Coronary artery (tissue), 2 donors: ENCODE data around the gene SAP30.
A peak's percentile ranks its signal among the peaks of the same experiment; 100 is the strongest.

Experiments
- DNase-seq: peaks from one replicate; pipeline ENCODE4 v3.0.0-alpha.2; 2017; ENCODE audit warnings: low spot score
- H3K27ac ChIP-seq, 2 donors: fragments of 200-600 bp; sonication (generic); one replicate each; pipeline ENCODE4 v1.5.1; 2016 to 2019
- H3K4me3 ChIP-seq: fragments of 200-600 bp; sonication (generic); 2 replicates; pipeline ENCODE4 v1.5.1; 2016; ENCODE audit warnings: mild to moderate bottlenecking, moderate library complexity
- TF ChIP-seq, protein P1 (sequence below): fragments of 200-600 bp; sonication (generic); IDR thresholded peaks from one replicate; pipeline ENCODE4 v1.5.1; 2019; ENCODE audit warnings: antibody characterized with exemption

The SAP30 gene

DNA sequence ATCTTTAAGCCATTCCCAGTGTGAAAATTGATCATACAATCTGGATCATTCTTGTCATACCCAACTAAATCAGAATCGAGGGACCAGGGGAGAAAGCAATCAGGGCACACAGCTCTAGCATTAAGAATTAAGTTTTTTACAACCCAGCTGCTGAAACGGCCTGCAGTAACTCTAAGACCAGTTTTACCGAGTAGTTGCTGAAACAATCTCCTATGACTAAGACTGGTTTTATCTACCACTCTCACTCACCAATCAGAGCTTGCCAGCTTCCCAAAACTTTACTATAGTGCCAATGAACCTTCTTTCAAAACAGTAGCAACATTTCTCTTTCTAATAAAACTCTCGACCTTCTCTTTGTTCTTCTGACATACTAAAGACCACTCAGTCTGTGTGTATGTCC, 2.8 kb upstream of the SAP30 start:
- peak overlapping the region; percentile 93 for H3K4me3 ChIP-seq
- DNase-seq = no peak
- peak overlapping the region in 1 of 2 donors; percentile 46 for H3K27ac ChIP-seq
- TF ChIP-seq, protein P1, sequence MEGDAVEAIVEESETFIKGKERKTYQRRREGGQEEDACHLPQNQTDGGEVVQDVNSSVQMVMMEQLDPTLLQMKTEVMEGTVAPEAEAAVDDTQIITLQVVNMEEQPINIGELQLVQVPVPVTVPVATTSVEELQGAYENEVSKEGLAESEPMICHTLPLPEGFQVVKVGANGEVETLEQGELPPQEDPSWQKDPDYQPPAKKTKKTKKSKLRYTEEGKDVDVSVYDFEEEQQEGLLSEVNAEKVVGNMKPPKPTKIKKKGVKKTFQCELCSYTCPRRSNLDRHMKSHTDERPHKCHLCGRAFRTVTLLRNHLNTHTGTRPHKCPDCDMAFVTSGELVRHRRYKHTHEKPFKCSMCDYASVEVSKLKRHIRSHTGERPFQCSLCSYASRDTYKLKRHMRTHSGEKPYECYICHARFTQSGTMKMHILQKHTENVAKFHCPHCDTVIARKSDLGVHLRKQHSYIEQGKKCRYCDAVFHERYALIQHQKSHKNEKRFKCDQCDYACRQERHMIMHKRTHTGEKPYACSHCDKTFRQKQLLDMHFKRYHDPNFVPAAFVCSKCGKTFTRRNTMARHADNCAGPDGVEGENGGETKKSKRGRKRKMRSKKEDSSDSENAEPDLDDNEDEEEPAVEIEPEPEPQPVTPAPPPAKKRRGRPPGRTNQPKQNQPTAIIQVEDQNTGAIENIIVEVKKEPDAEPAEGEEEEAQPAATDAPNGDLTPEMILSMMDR = no peak

DNA sequence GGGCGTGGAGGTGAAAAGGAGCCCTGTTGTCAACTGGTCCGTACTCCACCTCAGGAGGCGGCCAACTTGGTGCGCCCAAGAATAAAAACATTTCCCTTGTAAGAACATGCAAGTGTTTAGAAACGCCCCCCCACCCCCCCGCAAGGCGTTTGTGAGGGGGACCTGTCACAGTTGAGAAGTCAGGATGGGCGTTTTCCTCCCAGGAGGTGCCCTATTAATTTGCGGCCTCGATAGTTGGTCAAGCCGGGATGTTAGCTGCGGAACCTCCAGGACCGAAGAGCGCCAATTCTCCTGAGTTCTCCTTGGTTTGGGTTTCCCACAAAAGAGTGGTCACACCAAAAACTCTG, 651 bp upstream of the SAP30 start:
- Histone ChIP-seq H3K4me3 (peak overlapping the region; percentile 93), H3K27ac (peak overlapping the region; percentile 97)
- peak; percentile 91 for DNase-seq
- TF ChIP-seq, protein P1 = no peak

DNA sequence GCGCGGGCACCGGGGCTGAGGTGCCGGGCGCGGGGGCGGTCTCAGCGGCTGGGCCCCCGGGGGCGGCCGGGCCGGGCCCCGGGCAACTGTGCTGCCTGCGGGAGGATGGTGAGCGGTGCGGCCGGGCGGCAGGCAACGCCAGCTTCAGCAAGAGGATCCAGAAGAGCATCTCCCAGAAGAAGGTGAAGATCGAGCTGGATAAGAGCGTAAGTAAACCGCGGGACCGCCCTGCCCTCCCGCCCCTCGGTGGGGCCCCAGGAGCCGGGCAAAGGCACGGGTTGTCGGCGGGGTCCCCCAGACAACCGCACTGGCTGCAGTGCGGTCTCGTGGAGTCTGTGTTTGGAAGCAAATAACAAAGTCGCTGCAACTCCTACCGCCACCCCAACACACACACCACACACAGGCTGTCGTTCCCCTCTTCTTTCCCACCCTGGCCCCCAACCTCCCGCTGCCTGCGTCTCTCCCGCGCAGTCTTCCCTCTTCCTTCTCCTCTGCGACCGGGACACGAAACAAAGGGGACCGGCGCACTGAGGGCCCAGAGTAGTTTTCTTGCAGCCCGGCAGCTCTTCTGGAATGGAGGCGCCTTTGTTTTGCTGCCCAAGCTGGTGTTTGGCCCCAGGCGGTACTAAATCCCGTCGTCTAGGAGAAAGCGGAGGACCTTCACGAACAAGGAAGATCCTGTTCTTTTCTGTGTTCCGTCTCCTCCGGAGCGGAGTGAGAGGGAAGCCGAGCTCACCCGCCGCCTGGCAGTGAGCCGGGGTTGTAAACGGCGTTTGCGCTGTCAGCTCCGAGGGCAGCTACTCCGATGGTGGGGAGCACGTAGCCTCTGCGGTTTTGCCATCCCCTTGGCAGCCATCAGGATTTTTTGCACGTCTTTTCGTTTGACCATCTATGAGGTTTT, 788 bp downstream of the SAP30 start:
- TF ChIP-seq, protein P1 = no peak
- peak; percentile 87 for DNase-seq
- Histone ChIP-seq H3K4me3 (peak overlapping the region; percentile 93), H3K27ac (peak overlapping the region; percentile 97)

DNA sequence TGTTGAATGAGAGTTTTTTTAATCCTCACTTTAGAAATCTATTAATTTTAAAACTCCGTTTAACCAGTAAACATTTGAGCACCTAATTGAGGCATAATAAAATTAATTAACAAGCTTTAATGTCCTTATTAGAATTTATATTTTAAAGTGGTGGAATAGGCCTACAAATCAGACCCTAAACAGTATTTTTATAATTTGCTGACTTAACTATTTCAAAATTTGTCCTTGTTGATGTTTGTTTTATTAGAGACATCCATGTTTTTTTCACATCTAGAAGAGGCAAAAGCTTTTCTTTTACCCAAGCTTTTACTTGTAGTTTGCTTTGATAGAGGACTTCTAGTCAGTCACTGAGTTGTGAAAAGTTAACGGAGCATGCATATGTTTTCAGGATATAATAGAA, 3.8 kb downstream of the SAP30 start:
- TF ChIP-seq, protein P1 = no peak
- Histone ChIP-seq H3K4me3 (no peak overlapping the region), H3K27ac (peak overlapping the region; percentile 46 to 97)
- no peak for DNase-seq

DNA sequence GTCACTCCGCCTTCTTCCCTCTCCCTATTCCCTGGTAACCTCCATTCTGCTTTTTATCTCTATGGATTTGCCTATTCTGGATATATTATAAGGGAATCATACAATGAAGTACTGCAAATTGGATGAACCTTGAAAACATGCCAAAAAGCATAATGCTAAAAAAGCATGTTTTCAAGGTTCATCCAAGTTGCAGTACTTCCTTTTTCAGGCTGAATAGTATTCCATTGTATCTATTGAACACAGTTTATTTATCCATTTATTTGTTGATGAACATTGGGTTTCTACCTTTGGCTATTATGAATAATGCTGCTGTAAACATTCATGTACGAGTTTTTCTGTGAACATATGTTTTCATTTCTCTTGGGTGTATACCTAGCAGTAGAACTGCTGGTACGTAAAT, 9.2 kb downstream of the SAP30 start:
- no peak overlapping the region for H3K27ac ChIP-seq
- no peak overlapping the region for H3K4me3 ChIP-seq
- no peak for DNase-seq
- TF ChIP-seq, protein P1 = no peak

DNA sequence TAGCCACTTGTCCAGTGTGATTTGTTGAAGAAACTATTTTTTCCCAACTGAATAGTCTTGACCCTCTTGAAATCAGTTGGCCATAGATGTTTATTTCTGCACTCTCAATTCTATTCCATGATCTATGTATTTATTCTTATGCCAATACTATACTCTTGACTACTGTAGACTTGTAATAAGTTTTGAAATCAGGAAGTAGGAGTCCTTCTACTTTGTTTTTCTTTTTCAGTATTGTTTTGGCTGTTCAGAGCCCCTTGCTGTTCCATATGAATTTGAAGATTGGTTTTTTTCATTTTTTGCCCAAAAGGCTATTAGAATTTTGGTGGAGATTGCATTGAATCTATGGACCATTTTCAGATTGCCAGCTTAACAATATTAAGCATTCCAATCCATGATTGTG, 10.2 kb downstream of the SAP30 start:
- TF ChIP-seq, protein P1 = no peak
- no peak for DNase-seq
- H3K27ac ChIP-seq = peak overlapping the region in 1 of 2 donors; percentile 11
- H3K4me3 ChIP-seq = no peak overlapping the region

DNA sequence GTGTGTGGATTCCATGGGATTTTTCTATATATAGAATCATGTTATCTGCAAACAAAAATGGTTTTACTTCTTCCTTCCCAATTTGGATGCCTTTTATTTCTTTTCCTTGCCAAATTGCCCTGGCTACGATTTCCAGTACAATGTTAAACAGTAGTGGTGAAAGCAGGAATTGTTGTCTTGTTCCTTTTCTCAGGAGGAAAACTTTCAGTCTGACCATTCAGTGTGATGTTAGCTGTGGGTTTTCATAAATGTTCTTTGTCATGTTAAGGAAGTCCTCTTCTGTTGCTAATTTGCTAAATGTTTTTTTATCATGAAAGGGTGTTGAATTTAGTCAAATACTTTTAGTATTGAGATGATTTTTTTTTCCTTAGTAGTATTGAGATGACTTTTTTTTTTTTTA, 10.9 kb downstream of the SAP30 start:
- peak overlapping the region in 1 of 2 donors; percentile 11 for H3K27ac ChIP-seq

More for the DNA sequence above, 10.9 kb downstream of the SAP30 start:
- DNase-seq = no peak
- TF ChIP-seq, protein P1 = no peak
- no peak overlapping the region for H3K4me3 ChIP-seq
